PC-3 (cell line): Measurements from ENCODE around the gene ACVR1B.

ENCODE experiments used
- CTCF ChIP-seq: fragments of 300-600 bp; sonication (generic); conservative IDR thresholded peaks from 2 replicates; pipeline ENCODE4 v1.5.1; 2017; ENCODE audit warnings: antibody characterized with exemption, low read depth, mild to moderate bottlenecking, low read length
- EZH2 ChIP-seq: fragments of 300-600 bp; sonication (generic); IDR thresholded peaks from one replicate; pipeline ENCODE4 v1.6.1; 2017; ENCODE audit warnings: antibody characterized with exemption, mild to moderate bottlenecking, low read length; ENCODE audit not compliant: unreplicated experiment
- EZH2phosphoT487 ChIP-seq: fragments of 300-600 bp; sonication (generic); IDR thresholded peaks from 2 replicates; pipeline ENCODE4 v1.6.1; 2018; ENCODE audit warnings: mild to moderate bottlenecking, antibody characterized with exemption, low read length, borderline replicate concordance

GRCh38 chr12:51997136-51997535 is 45.6 kb downstream of the ACVR1B start:
- TF ChIP-seq CTCF (no peak), EZH2 (no peak), EZH2phosphoT487 (no peak)
